HG02943 (cell line): Measurements from ENCODE around the gene UNC93B1.
"Not testable (repeated sequence)": the region's sequence is repeated elsewhere in the genome, so short reads cannot be mapped to it uniquely, and the experiment has no call there.

Experiments
- ATAC-seq: cut with Tn5 transposase; IDR thresholded peaks from one replicate; pipeline ENCODE4 v1.9.1; 2021; ENCODE audit warnings: mild to moderate bottlenecking, low read depth, moderate library complexity; ENCODE audit not compliant: unreplicated experiment

UNC93B1 gene

GRCh38 chr11:67995129-67995528 lies 8.8 kb downstream of the UNC93B1 start:
- not testable (repeated sequence) for ATAC-seq

- ATAC-seq: not testable (repeated sequence)
Observed at GRCh38 chr11:67994387-67994786, 9.5 kb downstream of the UNC93B1 start.

GRCh38 chr11:67993821-67994220 lies 10.1 kb downstream of the UNC93B1 start:
- ATAC-seq: not testable (repeated sequence)

- not testable (repeated sequence) for ATAC-seq
Observed at GRCh38 chr11:67991347-67992121, 12.4 kb downstream of the UNC93B1 start.

GRCh38 chr11:67990546-67991346 lies 13.2 kb downstream of the UNC93B1 start:
- not testable (repeated sequence) for ATAC-seq

- not testable (repeated sequence) for ATAC-seq
Observed at GRCh38 chr11:67985302-67985701, 18.6 kb downstream of the UNC93B1 start.

- no peak for ATAC-seq
Observed at GRCh38 chr11:67983951-67984350, 19.9 kb downstream of the UNC93B1 start.

GRCh38 chr11:67982255-67982857 lies 21.5 kb downstream of the UNC93B1 start:
- not testable (repeated sequence) for ATAC-seq

- not testable (repeated sequence) for ATAC-seq
Observed at GRCh38 chr11:67981226-67981625, 22.7 kb downstream of the UNC93B1 start.

- not testable (repeated sequence) for ATAC-seq
Observed at GRCh38 chr11:67978766-67979418, 25.0 kb downstream of the UNC93B1 start.

GRCh38 chr11:67974746-67975145 lies 29.2 kb downstream of the UNC93B1 start:
- not testable (repeated sequence) for ATAC-seq

- not testable (repeated sequence) for ATAC-seq
Observed at GRCh38 chr11:67965830-67966348, 38.0 kb downstream of the UNC93B1 start.

GRCh38 chr11:67964746-67965145 lies 39.2 kb downstream of the UNC93B1 start:
- ATAC-seq: not testable (repeated sequence)

GRCh38 chr11:67963879-67964278 lies 40.0 kb downstream of the UNC93B1 start:
- ATAC-seq: not testable (repeated sequence)

- ATAC-seq: not testable (repeated sequence)
Observed at GRCh38 chr11:67963217-67963616, 40.7 kb downstream of the UNC93B1 start.

- not testable (repeated sequence) for ATAC-seq
Observed at GRCh38 chr11:67956236-67956635, 47.7 kb downstream of the UNC93B1 start.

- ATAC-seq: not testable (repeated sequence)
Observed at GRCh38 chr11:67955461-67956007, 48.4 kb downstream of the UNC93B1 start.

- not testable (repeated sequence) for ATAC-seq
Observed at GRCh38 chr11:67954971-67955370, 48.9 kb downstream of the UNC93B1 start.

GRCh38 chr11:67954251-67954650 lies 49.6 kb downstream of the UNC93B1 start:
- ATAC-seq: not testable (repeated sequence)

GRCh38 chr11:67950705-67951104 lies 53.2 kb downstream of the UNC93B1 start:
- not testable (repeated sequence) for ATAC-seq
